Measurements from ENCODE around the gene TMEM53. TPM values are rescaled to one million over a fixed set of nuclear protein-coding genes. Genes with fewer than 3 reads are reported as not detected.
"Not testable (repeated sequence)": the region's sequence is repeated elsewhere in the genome, so short reads cannot be mapped to it uniquely, and the experiment has no call there.

The TMEM53 gene
- polyA plus RNA-seq, 10 donors: 4.2 to 5.9 (median 5.5) TPM

DNA sequence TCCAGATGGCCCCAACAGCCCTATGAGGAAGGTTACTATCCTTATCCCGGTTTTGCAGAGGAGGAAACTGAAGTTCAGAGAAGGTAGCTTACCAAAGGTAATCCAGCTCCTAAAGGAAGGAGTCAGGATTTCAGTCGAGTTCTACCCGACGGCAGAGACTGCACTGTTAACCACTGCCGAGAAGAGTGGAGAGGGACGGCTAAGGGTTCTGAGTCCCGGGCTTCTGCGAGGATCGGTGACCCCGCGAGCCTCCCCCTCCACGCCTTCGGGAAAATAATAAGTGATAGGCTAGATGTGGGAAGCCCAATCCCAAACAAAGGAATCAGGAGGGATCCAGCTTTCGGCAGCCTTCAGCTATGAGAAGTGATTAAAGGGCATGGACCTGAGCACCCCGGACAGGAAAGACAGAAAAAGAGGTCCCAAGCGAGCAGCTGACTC, 587 bp downstream of the TMEM53 start:
- no peak for DNase-seq

DNA sequence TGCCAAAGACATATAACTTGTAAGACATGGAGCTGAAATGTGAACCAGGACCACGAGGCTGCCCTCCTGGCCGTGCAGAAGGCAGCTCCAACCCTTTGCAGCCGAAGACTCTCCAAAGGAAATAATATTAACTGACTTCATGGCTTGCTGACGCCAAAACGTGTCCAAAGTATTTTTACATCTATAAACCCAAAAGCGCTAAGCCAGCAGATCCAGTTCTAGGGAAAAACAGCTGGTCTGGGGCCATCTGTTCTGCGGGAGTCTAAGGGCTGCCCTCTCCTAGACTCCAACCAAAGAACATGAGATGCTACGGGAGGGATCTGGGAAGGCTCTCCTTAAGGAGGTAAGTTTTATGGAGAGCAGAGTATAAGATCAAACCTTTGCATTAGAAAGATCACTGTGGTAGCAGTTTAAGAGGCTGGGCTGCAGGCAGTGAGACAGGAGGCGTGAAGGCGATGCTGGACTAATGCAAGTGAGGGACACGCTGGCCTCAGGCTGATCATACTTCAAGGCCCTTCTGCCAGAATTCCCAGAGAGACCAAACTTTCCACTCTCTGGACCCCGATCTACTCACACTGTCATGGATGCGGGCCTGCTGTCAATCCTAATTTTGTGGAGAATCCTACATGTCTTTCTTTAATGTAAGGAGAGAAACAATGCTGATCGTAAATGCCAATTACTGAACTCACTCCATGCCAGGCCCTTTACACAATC, 1.2 kb downstream of the TMEM53 start:
- peak in 2 of 3 donors; percentile 16 to 44 for DNase-seq

DNA sequence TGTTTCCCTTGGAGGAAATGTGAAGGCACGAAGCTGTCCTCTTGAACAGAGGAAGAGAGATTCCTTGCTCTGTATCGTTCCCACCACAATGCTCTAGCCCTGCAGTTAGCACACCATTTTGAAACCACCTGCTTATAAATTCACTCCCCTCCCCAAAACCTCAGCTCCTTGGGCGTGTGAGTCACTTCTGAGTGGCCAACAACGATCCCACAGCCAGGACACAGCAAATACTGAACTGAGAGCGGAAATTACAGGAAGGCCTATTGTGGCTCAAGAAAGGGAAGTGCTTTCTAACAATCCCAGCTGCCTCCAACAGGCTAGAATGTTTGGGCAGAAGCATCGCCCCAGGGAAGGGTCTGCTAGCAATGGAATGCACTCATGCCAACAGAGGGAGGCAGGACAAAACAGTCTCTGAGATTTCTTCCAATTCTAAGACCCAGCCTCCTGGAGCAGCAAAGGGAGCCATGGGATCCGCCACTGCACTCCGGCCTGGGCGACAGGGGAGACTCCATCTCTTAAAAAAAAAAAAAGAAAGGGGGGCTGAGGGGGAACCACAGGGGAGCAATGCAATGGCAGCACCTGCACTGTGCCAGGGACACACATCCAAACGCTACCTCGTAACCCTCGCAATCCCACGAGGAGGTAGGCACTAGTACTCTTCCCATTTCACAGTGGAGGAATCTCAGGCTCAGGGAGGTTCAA, 1.9 kb downstream of the TMEM53 start:
- DNase-seq: peak in 2 of 3 donors; percentile 27 to 50

DNA sequence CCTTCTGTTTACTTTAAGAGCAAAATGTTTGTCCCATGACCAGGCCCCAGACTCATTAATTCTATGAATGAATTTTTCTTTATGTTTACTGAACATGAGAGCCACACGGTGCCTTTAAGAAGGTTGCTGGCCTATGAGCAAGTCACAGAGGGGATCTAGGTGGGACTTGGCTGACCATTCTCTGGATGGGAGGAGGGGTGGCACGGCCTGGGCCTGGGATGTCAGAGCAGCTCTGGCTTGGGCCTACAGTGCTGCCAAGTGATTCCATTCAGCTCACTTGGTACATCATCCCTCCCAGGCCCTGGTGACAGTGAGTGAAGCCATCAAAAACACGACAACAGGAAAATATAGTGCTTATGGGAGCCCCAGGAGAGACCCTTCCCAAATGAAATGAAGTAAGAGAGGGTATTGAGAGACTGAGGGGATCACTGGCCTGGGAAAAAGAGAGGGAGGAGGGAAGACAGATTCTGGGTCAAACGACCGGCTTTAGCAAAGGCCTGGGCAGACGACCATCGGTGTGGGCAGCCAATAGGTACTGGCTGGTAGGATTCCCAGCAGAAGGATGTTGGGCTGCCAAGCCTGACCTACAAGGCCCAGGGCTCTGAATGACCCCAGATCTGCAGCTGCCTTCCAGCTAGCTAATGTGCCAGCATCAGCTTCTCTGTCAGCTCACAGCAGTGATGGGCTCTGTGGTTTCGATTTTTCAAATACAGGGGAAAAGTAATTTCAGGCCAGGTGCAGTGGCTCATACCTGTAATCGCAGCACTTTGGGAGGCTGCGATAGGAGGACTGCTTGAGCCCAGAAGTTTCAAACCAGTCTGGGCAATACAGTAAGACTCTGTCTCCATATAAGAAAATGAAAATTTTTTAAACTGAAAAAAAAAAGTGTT, 3.3 kb downstream of the TMEM53 start:
- no peak for DNase-seq

DNA sequence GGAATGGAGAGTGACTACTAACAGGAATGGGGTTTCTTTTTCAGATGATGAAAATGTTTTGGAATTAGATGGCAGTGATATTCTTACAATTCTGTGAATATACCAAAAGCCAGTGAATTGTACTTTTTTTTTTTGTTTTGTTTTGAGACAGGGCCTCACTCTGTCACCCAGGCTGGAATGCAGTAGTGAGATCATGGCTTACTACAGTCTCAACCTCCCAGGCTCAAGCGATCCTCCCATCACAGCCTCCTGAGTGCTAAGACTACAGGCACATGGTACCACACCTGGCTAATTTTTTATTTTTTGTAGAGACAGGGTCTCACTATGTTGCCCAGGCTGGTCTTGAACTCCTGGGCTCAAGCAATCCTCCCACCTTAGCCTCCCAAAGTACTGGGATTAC, 7.6 kb downstream of the TMEM53 start:
- not testable (repeated sequence) for DNase-seq

DNA sequence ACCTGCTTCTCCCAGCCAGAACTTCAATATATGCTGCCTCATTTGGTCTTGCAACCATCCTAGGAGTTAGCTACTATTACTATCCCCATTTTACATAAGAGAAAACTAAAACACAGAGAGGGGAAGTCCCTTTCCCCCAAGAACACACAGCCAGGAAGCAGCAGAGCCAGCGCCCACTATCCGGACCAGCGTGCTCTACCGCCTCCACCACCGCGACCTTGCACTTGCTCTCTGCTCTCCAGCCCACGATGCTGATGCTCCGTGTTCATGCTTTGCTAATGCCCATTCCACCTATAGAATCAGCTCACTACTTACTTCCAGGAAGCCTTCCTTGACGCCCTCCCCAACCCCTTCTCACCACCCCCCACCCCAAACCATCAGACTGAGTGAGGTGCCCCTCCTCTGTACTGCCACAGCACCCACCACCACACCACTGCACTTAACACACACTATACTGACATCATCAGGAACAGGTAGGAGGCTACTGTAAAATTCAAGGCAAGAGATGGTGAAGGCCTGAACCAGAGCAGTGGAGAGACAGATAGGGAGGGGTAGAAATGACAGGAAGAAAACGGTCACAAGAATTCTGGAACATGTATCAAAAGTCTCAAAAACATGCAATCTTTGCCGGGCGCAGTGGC, 9.4 kb downstream of the TMEM53 start:
- no peak for DNase-seq

DNA sequence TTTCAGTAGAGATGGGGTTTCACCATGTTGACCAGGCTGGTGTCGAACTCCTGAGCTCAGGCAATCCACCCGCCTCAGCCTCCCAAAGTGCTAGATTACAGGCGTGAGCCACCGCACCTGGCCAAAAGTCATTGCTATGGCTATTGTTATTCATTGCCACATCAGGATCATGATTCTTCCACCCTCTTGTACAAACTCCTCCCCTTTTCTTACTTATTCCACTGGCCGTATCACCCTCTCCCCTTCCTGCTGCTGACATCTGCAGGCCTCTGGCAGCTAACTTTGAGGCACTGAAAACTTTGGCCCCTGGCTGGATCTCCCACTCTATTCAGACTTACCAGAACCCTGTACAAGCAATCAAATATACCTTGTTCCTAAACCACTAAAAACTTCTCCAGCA, 10.9 kb downstream of the TMEM53 start:
- DNase-seq: no peak

DNA sequence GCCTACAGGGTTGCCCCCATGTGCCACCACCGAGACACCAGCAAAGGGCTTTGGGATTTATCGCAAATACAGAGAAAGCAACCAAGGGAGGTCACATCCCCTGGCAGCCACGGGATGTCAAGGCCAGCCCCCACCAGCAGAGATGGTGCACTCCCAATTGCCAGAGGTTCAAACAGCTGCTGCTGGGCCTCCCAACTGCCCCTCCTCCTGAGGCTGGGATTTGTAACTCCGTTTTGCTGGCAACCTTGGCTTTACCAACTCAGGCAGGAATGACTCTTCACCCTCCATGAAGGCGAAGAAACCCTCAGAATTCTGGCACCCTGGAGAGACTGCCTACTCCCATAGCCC, 11.6 kb downstream of the TMEM53 start:
- DNase-seq: no peak

DNA sequence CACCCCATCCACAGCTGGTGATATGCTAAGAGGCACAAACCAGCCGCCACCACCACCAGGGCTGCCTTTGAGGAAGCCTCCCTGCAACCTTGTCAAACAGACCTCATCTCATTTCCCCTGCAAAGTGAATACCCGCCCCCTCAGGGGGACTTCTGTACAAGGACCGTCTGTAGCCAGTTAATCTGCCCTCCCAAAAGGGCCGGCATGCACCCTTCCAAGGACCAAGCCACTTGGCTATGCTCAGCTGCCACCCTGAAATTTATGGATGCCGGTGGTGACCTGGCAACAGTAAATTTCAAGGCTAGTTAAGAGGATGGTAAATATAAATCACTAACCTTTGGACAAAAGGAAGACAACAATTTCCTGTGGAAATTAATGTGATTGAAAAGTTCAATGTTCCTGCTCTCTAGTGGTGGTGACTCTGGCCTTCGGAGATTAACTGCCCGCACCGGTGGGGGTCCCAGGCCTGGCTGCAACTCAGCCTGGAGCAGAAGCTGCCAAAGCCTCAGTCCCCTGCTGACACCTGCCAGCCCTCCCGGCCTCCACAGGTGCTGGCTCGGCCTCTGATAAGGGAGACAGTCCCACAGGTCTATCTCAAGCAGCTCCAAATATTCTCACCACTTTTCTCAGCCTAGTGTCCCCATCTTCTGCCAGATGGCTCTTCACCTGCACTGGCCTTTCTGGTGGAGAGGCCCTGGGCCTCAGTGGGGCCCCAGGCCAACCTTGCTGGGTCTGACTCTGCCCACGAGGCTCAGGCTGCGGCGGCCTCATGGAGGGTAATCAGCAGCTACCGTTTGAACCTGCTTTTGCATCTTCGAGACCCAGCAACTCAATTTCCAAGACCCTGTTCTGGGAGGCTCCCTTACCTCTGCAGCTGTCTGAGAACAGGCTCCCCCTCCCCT, 12.2 kb downstream of the TMEM53 start:
- DNase-seq: no peak

DNA sequence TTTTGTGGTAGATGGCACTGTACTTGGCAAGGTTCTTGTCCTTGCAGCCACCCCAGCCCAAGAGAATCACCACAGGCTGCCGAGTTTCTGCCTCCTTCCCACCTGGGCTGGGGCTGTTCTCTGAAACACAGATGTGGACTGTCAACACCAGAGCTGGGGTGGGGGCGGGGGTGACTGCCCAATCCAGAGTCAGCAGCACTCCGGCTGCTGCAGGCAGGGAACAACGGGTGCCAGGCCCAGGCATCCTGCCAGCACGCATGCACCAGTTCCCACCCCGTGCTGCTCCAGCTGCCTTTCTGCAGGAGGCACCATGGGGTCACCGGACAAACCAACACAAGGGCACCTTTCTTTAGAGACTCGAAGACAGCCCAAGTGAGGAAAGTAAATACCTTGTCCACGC, 14.1 kb downstream of the TMEM53 start:
- peak; percentile 60 to 73 (median 71) for DNase-seq

DNA sequence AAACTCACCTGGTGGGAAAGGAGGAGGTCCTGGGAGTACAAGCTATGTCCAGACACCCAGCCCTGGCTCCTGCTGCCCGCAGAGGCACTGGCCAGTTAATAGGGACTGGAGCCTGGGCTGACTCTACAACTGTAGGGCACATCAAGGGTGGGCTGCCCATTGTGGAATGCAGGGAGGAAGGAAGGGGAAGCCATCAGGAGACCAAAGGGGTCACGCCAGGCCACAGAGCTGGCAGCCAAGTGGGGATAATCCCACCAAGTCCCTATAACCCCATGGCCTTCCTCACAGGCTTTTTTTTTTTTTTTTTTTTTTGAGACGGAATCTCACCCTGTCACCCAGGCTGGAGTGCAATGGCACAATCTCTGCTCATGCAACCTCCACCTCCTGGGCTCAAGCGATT, 14.7 kb downstream of the TMEM53 start:
- DNase-seq: no peak

DNA sequence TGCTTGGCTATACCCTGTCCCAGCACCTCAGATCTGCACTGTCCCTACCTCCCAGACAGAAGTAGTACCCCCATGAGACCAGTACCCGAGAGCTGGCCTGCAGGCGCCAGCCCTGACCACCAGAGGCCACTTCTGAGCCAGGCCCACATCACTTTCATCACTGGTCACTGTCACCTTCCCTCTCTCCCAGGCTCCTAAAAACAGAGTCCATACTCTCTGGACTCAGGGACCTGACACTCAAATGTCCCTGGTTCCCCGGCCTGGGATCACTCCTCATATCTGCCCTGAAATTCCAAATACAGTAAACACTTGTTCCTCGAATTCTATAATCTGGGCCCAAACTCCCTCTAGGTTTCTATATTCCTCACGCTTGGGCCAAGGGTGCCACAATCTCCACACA, 18.7 kb downstream of the TMEM53 start:
- DNase-seq: no peak

DNA sequence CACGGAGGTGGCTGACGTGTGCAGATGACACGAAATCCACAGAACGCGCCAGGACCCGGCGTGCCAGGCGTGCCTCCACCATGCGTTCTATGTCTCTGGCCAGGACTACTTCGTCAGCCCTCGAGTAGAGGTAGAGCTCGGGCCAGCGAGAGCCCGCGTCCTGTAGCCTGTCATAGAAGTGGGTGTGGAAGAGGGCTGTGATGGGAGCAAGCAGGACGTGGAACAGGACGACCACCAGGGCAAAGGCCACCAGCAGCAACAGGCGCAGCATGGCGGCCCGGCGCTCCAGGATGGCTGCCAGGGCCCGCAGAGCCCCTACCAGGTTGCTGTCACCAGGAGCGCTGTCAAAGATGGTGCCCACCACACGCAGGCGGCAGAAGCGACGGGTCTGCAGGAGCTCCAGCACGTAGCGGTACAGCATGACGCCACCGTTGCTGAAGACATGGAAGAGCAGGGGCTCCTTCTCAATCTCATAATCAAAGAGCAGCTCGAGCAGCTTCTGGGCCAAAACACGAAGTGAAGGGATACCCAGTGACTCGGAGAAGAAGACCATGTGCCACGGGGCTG, 19.6 kb downstream of the TMEM53 start:
- no peak for DNase-seq

DNA sequence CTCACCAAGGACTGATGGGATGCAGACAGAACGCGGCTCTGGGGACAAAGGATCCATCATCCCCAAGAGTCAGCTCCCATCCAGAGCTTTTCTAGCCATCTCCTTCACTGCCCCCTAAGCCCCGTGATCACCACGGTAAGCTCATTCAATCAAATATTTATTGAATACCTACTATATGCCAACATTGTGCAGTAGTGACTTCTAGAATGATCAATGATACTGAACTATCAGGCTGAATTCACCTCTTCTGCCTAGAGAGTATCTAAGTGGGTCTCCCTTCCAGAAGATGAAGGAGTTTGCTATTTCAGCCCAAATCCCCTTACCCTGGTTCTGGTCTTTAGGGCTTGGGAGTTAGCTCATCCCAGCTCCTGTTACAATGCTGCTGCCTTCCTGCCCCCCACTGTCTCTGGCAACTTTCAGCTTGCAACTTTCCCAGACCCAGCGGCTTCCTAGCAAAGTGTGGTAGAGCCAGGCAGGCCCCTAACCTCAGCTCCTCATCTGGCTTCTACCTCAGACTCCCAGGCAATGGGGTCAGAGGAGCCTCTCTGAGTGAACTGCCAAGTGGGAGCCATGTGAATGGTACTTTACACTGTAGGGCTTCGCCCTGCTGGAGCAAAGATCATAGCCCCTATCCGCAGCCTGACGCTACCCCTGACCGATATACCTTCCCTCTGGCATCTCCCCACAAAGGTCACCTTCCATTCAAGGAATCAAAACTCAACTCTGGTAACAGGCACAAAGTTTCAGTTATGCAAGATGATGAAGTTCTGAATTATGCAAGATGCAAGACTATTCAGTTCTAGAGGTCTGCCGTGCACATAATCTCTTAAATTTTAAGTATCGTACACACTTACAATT, 20.9 kb downstream of the TMEM53 start:
- no peak for DNase-seq

DNA sequence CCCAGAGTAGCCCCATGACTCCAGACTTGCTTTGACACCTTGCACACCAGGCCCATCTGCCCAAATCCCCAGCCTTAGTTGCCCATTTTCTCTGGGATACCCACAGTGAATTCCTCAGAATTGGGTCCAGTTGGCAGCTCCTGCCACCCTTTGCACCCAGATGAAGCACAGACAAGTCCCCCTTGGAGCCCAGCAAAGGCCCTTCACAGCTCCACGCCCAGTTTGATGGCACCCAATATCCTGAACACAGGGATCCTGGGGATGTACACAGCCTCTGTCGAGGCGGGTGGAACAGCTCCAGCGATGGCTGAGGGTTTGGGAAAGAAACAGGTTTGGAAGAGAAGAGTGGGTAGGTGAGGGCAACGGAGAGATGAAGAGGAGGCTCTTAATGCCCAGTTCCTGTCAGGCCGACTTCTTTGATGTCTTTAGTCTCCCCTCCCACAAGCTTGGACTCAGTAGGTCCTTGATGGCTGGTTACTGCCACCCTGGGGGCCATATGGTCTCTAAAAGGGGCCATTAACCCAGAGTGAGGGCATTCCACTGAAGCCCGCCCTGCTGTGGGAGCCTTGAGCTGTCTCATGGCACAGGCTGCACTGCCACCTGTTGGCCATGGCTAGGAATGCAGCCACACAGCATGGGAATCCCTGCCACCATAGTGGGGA, 21.7 kb downstream of the TMEM53 start:
- DNase-seq: peak in 2 of 3 donors; percentile 76 to 83

DNA sequence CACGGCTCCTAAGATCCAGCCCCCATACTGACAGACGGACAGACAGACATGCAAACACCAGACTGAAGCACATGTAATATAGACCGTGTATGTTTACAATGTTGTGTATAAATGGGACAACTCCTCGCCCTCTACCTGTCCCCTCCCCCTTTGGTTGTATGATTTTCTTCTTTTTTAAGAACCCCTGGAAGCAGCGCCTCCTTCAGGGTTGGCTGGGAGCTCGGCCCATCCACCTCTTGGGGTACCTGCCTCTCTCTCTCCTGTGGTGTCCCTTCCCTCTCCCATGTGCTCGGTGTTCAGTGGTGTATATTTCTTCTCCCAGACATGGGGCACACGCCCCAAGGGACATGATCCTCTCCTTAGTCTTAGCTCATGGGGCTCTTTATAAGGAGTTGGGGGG, 23.2 kb downstream of the TMEM53 start:
- DNase-seq: no peak

DNA sequence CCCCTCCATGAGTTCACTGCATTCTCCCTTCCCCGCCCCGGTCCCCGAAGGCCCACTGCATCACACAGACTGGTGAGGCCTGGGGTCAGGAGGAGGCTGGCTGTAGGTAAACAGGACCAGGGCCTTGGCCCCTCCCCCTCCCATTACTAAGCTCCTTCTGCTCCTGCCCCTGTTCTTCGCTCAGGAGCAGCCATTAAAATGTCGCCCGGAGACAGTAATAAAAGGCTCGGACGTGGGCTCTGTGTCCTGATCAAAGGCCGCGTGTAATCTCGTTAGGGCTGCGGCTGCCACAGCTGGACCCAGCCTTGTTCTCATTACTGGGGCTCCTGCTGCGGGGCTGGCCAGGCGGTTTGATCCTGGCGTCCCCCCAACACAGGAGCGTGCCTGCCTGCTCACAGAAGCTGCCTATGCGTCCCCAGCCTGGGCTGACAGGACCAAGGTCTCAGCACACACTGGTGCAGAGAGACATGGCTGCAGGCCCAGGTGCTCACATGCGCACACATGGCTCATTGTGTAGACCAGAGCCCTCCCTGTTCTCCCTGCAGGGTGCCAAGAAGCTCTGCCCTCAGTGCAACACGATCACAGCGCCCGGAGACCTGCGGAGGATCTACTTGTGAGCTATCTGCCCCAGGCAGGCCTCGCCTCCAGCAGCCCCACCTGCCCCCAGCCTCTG, 24.0 kb downstream of the TMEM53 start:
- no peak for DNase-seq

DNA sequence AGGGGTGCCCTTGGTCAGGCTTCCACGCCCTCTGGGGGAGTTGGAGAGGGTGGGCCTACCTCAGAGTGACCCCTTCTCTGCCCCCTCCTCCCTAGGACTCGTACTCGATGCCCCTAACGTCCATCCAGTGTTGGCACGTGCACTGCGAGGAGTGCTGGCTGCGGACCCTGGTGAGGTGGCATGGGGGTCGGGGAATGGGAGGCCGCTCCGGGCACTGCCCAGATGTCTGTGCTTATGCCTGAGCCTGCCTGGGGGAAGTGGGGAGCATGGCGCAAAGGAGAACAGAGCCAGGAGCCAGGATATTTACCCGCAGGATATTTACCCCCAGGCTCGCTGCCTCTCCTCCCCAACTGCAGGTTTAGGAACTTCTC, 24.5 kb downstream of the TMEM53 start:
- no peak for DNase-seq
